Measurements from ENCODE around the gene IDUA. TPM values are rescaled to one million over a fixed set of nuclear protein-coding genes. Genes with fewer than 3 reads are reported as not detected.

Gene IDUA
- total RNA-seq, 1 donor: 21.7 TPM

DNA sequence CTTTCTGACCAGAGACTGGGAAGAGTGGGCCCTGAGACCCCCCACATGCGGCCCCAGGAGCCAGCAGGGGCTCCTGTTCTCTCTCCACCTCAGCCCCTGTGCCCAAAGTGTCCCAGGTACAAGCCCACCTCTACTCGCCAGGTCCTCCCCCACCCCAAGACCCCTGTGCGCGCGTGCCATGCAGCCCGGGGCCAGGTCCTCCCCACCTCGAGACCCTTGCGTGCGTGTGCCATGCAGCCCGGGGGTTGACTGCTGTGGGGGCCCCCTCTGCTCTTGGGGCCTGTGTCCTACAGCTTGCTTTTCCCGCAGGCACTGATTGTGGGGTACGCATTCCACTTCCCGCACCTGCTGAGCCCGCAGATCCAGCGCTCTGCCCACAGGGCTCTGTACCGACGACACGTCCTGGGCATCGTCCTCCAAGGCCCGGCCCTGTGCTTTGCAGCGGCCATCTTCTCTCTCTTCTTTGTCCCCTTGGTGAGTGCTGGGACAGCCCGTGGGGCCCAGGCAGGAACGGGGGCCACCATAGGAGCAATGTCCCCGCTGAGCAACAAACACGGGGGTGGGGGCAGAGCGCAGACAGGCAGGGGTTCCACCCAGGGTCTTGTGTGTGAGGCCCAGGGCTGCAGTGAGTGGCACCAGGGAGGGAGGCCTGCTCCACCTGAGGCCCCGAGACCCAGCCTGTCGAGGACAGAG lies 33.8 kb upstream of the IDUA start:
- no peak for DNase-seq (ENCODE audit: low read depth)
- no peak overlapping the region for H3K4me3 ChIP-seq (ENCODE audit: low read depth, low read length)
- TF ChIP-seq, protein P1, sequence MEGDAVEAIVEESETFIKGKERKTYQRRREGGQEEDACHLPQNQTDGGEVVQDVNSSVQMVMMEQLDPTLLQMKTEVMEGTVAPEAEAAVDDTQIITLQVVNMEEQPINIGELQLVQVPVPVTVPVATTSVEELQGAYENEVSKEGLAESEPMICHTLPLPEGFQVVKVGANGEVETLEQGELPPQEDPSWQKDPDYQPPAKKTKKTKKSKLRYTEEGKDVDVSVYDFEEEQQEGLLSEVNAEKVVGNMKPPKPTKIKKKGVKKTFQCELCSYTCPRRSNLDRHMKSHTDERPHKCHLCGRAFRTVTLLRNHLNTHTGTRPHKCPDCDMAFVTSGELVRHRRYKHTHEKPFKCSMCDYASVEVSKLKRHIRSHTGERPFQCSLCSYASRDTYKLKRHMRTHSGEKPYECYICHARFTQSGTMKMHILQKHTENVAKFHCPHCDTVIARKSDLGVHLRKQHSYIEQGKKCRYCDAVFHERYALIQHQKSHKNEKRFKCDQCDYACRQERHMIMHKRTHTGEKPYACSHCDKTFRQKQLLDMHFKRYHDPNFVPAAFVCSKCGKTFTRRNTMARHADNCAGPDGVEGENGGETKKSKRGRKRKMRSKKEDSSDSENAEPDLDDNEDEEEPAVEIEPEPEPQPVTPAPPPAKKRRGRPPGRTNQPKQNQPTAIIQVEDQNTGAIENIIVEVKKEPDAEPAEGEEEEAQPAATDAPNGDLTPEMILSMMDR (IDR thresholded peaks at IDR 0.05; ENCODE audit: insufficient read depth, low read length): no peak

DNA sequence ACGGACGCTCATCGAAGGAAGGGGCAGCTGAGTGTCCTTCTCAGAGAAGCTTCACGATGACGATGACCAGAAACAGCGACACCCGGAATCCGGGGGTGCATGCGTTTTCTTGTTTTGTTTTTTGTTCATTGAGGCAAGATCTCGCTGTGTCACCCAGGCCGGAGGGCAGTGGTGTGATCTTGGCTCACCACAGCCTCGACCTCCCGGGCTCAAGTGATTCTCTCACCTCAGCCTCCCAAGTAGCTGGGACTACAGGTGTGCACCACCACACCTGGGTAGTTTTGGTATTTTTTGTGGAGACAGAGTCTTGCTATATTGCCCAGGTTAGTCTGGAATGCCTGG lies 33.3 kb upstream of the IDUA start:
- H3K4me3 ChIP-seq (ENCODE audit: low read depth, low read length): no peak overlapping the region
- DNase-seq (ENCODE audit: low read depth): no peak
- TF ChIP-seq, protein P1 (IDR thresholded peaks at IDR 0.05; ENCODE audit: insufficient read depth, low read length): no peak

DNA sequence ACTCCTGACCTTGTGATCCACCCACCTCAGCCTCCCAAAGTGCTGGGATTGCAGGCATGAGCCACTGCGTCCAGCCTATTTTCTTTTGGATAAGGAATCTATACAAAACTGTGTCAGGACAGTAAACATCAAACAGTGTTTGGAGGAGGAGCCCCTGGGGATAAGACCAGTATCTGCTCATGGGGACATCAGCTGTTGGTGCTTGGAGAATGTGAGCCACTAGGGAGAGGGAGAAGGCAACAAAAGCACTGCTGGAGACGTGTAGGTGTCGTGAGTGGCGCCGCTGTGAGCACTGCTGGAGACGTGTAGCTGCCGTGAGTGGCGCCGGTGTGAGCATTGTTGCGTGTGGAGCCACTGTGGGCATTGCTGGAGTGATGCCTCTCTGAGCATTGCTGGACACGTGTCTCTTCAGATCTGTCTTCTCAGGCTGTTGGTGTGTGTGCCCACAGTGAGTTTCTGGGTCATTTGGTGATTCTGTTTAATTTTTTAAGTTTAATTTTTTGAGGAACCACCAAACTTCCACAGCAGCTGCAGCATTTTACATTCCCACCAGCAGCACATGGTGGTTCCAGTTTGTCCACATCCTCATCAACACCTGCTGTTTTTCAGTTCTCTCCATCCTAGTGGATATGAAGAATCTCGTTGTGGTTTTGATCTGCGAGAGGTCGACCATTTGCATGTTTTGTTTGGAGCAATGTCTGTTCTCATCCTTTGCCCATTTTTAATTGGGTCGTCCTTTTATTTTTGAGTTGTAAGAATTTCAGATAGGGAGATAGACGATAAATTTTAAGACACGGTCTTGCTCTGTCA lies 32.4 kb upstream of the IDUA start:
- TF ChIP-seq, protein P1 (IDR thresholded peaks at IDR 0.05; ENCODE audit: insufficient read depth, low read length): no peak
- no peak for DNase-seq (ENCODE audit: low read depth)
- no peak overlapping the region for H3K4me3 ChIP-seq (ENCODE audit: low read depth, low read length)

DNA sequence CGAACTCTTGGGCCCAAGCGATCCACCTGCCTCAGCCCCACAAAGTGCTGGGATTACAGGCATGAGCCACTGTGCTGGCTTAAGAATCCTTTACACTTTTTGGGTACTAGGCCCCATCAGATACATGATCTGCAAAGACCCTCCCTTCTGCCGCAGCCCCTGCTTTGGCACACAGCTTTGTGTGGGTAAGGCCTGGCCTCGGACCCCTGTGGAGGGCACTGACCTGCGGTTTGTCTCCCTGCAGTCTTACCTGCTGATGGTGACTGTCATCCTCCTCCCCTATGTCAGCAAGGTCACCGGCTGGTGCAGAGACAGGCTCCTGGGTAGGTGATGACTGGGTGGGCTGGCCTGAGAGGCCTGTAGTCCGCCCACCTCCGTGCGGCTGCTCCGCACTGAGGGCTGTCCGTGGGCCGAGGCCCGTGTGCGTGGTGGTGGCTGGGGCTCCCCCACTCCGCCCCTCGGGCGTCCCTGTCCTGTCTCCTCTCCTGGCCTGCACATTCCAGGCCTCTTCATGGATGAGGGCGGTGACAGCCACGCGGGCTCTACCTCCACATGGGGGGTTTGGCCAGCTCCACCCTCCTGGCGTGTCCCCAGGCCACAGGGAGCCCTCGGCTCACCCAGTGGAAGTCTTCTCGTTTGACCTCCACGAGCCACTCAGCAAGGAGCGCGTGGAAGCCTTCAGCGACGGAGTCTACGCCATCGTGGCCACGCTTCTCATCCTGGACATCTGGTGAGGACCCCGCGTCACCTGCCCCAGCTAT lies 31.5 kb upstream of the IDUA start:
- DNase-seq (ENCODE audit: low read depth): no peak
- TF ChIP-seq, protein P1 (IDR thresholded peaks at IDR 0.05; ENCODE audit: insufficient read depth, low read length): no peak
- H3K4me3 ChIP-seq (ENCODE audit: low read depth, low read length): no peak overlapping the region

DNA sequence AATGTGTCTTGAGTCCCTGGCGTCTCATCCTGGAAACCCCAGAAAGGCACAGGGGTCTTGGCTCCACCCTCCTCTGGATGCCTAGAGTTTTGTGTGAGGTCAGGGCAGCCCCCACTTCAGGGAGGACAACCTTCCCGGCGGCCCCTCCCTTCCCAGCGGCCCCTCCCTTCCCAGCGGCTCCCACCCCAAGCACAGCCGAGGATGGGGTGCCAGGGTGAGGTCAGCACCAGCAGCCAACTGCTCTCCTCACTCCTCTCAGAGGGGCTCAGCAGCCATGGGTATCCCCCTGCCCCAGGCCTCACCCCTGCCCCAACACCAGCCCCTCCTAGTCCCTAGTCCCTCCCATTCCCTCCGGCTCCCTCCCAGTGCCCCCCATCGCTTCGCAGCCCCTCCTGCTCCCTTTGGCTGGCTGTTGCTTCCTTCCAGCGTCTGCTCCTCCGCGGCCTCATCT lies 30.9 kb upstream of the IDUA start:
- TF ChIP-seq, protein P1 (IDR thresholded peaks at IDR 0.05; ENCODE audit: insufficient read depth, low read length): no peak
- H3K4me3 ChIP-seq (ENCODE audit: low read depth, low read length): no peak overlapping the region
- DNase-seq (ENCODE audit: low read depth): no peak

DNA sequence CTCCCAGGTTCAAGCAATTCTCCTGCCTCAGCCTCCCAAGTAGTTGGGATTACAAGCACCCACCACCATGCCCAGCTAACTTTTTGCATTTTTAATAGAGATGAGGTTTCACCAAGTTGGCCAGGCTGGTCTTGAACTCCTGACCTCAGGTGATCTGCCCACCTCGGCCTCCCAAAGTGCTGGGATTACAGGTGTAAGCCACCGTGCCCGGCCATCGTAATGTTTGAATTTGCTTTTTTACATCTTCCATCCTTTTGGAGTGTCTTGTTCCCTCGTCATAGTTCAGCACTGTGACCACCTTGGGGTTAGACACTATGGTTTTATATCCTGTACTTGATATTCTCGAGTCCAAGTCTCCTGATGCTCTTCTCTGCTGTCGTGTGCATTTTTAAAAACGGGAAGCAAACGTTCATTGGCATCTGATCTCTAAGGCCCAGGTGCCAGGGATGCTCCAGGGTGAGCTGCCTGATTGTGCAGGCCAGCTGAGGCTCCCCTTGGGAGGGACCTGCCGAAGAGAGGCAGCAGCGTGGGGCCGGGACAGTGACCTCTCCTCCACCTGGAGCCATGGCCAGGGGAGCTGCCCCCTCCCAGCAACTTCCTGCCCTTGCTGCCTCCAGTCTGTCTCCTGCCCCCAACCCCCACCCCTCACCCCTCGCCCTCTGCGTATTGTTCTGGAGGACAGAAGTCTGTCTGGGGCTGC lies 30.2 kb upstream of the IDUA start:
- no peak for DNase-seq (ENCODE audit: low read depth)
- TF ChIP-seq, protein P1 (IDR thresholded peaks at IDR 0.05; ENCODE audit: insufficient read depth, low read length): no peak
- H3K4me3 ChIP-seq (ENCODE audit: low read depth, low read length): no peak overlapping the region

All from fibroblast of the aortic adventitia (primary cell).